ENCODE data around the gene TMEM11. TPM values are rescaled to one million over a fixed set of nuclear protein-coding genes. Genes with fewer than 3 reads are reported as not detected.

TMEM11 gene
- total and polyA plus RNA-seq, 8 donors, result 0.87 to 30.8 (median 13.1) TPM

DNA sequence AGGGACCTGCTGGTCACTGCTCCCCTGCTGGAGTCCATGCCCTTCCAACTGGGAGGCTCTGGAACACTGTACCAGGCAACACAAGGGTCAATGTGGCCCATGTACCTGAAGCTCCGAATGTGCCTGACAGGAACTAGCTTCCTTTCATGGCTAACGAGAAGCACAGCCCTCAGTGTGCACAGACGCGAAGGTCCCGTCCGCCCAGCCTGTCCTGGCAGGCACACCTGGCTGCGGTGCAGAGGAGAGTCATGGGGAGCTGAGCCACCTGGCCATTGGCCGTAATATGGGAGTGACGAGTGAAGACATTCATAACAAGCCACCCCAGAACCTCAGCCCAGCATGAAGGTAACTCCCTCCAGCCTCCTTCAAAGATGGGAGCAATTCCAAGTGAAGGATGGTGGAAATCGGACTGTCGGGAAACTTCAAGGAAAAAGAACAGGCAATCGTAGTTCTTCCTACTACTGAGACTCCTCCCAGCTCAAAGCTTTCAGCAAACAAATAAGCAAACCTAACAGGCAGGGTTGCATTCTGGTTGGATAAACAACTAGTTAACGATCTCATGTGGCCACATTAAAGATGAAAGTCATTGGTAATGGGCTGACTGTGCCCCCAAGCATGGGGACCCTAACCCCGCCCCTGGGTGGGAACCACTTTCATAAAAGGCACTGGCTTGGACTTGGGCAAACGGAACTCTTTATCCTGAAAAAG is 13.2 kb downstream of the TMEM11 start:
- H3K9me3 ChIP-seq, result no peaks in the 10 kb centered on the region
- intact Hi-C loops (cut with DNase I; ENCODE audit: low total_unique reads), result no loop called here
- 73 to 82% (median 76%) methylated on average over 14 to 15 of the region's 15 CpGs for WGBS, 5 donors
- H3K4me1 ChIP-seq, result peaks cover 14 to 67% (median 46%) of the 10 kb centered on the region in 4 donors
- H3K27me3 ChIP-seq, result no peaks in the 10 kb centered on the region
- DNase-seq, result no peak
- no peak overlapping the region for H3K4me3 ChIP-seq
- H3K36me3 ChIP-seq, result peaks cover 15 to 51% (median 37%) of the 10 kb centered on the region in 4 donors
- H3K27ac ChIP-seq, result no peak overlapping the region
- TF ChIP-seq POLR2AphosphoS5 (IDR thresholded peaks at IDR 0.05) (no peak), POLR2A (IDR thresholded peaks at IDR 0.05) (no peak), EP300 (IDR thresholded peaks at IDR 0.05) (no peak)
- TF ChIP-seq, protein P1, sequence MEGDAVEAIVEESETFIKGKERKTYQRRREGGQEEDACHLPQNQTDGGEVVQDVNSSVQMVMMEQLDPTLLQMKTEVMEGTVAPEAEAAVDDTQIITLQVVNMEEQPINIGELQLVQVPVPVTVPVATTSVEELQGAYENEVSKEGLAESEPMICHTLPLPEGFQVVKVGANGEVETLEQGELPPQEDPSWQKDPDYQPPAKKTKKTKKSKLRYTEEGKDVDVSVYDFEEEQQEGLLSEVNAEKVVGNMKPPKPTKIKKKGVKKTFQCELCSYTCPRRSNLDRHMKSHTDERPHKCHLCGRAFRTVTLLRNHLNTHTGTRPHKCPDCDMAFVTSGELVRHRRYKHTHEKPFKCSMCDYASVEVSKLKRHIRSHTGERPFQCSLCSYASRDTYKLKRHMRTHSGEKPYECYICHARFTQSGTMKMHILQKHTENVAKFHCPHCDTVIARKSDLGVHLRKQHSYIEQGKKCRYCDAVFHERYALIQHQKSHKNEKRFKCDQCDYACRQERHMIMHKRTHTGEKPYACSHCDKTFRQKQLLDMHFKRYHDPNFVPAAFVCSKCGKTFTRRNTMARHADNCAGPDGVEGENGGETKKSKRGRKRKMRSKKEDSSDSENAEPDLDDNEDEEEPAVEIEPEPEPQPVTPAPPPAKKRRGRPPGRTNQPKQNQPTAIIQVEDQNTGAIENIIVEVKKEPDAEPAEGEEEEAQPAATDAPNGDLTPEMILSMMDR (IDR thresholded peaks at IDR 0.05), result no peak

GRCh38 chr17:21199856-21200255 is 14.1 kb downstream of the TMEM11 start:
- peaks cover 14 to 66% (median 43%) of the 10 kb centered on the region in 4 donors for H3K4me1 ChIP-seq
- peaks cover 15 to 55% (median 38%) of the 10 kb centered on the region in 4 donors for H3K36me3 ChIP-seq
- no peaks in the 10 kb centered on the region for H3K9me3 ChIP-seq
- no peak for DNase-seq
- H3K4me3 ChIP-seq, result no peak overlapping the region
- 53 to 88% (median 73%) methylated on average over 9 to 10 of the region's 10 CpGs for WGBS, 5 donors
- TF ChIP-seq POLR2A (IDR thresholded peaks at IDR 0.05), result no peak
- TF ChIP-seq, protein P1 (IDR thresholded peaks at IDR 0.05), result no peak
- TF ChIP-seq POLR2AphosphoS5 (IDR thresholded peaks at IDR 0.05), result no peak
- TF ChIP-seq EP300 (IDR thresholded peaks at IDR 0.05), result no peak
- no peak overlapping the region for H3K27ac ChIP-seq
- intact Hi-C loops (cut with DNase I; ENCODE audit: low total_unique reads), result no loop called here
- no peaks in the 10 kb centered on the region for H3K27me3 ChIP-seq

DNA sequence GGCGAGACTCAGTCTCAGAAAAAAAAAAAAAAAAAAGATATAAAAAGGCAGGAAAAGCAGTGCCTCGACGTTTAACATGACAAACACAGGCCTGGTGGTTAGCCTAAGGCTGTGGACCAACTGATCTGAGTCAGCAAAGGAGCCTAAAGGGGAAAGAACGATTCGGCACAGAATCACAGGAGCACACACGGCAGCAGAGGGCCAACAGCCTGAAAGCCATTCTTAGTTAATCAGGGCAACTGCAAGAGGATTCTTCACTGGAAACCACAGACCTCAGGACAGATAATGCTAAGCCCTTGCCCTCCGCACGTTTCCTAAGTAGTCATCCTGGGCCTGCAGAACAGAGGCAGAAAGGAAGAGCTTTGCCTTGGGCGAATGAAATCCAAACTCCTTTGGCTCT is 14.7 kb downstream of the TMEM11 start:
- no peaks in the 10 kb centered on the region for H3K27me3 ChIP-seq
- 61 to 72% (median 64%) methylated on average over 8 to 9 of the region's 9 CpGs for WGBS, 5 donors
- no peak for DNase-seq
- peaks cover 15 to 66% (median 42%) of the 10 kb centered on the region in 4 donors for H3K4me1 ChIP-seq
- TF ChIP-seq POLR2A (IDR thresholded peaks at IDR 0.05) (no peak), EP300 (IDR thresholded peaks at IDR 0.05) (no peak), POLR2AphosphoS5 (IDR thresholded peaks at IDR 0.05) (no peak)
- TF ChIP-seq, protein P1 (IDR thresholded peaks at IDR 0.05), result no peak
- intact Hi-C loops (cut with DNase I; ENCODE audit: low total_unique reads), result no loop called here
- no peak overlapping the region for H3K27ac ChIP-seq
- H3K9me3 ChIP-seq, result no peaks in the 10 kb centered on the region
- H3K4me3 ChIP-seq, result no peak overlapping the region
- peaks cover 15 to 52% (median 38%) of the 10 kb centered on the region in 4 donors for H3K36me3 ChIP-seq

- Histone ChIP-seq H3K27me3 (no peaks in the 10 kb centered on the region), H3K4me1 (peaks cover 21 to 64% (median 42%) of the 10 kb centered on the region in 4 donors), H3K27ac (no peak overlapping the region), H3K9me3 (no peaks in the 10 kb centered on the region), H3K36me3 (peaks cover 15 to 52% (median 37%) of the 10 kb centered on the region in 4 donors), H3K4me3 (no peak overlapping the region)
- 92 to 97% (median 94%) methylated on average over 20 of the region's 20 CpGs for WGBS, 5 donors
- TF ChIP-seq EP300 (IDR thresholded peaks at IDR 0.05) (no peak), POLR2A (IDR thresholded peaks at IDR 0.05) (no peak), POLR2AphosphoS5 (IDR thresholded peaks at IDR 0.05) (no peak)
- TF ChIP-seq, protein P1 (IDR thresholded peaks at IDR 0.05), result no peak
- DNase-seq, result no peak
- intact Hi-C loops (cut with DNase I; ENCODE audit: low total_unique reads), result no loop called here
These were observed 15.6 kb downstream of the TMEM11 start for GRCh38 chr17:21198411-21198810.
